Esophagus muscularis mucosa (tissue), 4 donors: ENCODE results near the gene BTG2. TPM values are rescaled to one million over a fixed set of nuclear protein-coding genes. Genes with fewer than 3 reads are reported as not detected.
A peak's percentile ranks its signal among the peaks of the same experiment; 100 is the strongest.

Experiments used
- DNase-seq: peaks from one replicate; pipeline ENCODE4 v3.0.0-alpha.2; 2017; ENCODE audit errors: extremely low spot score
- H3K27ac ChIP-seq, 4 donors: fragments of 200-600 bp; sonication (generic); replicated peaks in 1 of 4; 1 replicate in 3 of 4; 2 replicates in 1 of 4; pipeline ENCODE4 v1.5.1; 2016 to 2019; ENCODE audit warnings: mild to moderate bottlenecking in 1 of 4
- H3K27me3 ChIP-seq, 4 donors: fragments of 200-600 bp; sonication (generic); one replicate each; pipeline versions ENCODE4 v1.5.1 to v1.6.0; 2016 to 2019
- H3K36me3 ChIP-seq, 4 donors: fragments of 200-600 bp; sonication (generic); one replicate each; pipeline ENCODE4 v1.5.1; 2016 to 2019
- H3K4me1 ChIP-seq, 4 donors: fragments of 200-600 bp; sonication (generic); one replicate each; pipeline ENCODE4 v1.5.1; 2016 to 2019
- H3K4me3 ChIP-seq, 4 donors: fragments of 200-600 bp; sonication (generic); 1 replicate in 2 of 4; 2 replicates in 2 of 4; pipeline ENCODE4 v1.5.1; 2016 to 2019; ENCODE audit warnings: mild to moderate bottlenecking in 4 of 4, moderate library complexity in 1 of 4
- H3K9me3 ChIP-seq, 4 donors: fragments of 200-600 bp; sonication (generic); 1 replicate in 3 of 4; 2 replicates in 1 of 4; pipeline ENCODE4 v1.5.1; 2016 to 2019
- CTCF ChIP-seq, 3 experiments: fragments of 200-600 bp in 2 of 3; fragments of 450-650 bp in 1 of 3; sonication (generic) in 2 of 3; IDR thresholded peaks; one replicate each; pipeline ENCODE4 v1.5.1; 2017 to 2019; ENCODE audit warnings: antibody characterized with exemption in 3 of 3, mild to moderate bottlenecking in 2 of 3, moderate library complexity in 1 of 3
- EP300 ChIP-seq: sonication (generic); formaldehyde crosslinking; IDR thresholded peaks from one replicate; pipeline ENCODE4 v1.6.1; 2017; ENCODE audit warnings: antibody characterized with exemption
- POLR2A ChIP-seq: fragments of 450-650 bp; IDR thresholded peaks from one replicate; pipeline ENCODE4 v1.6.1; 2017; ENCODE audit warnings: antibody characterized with exemption, moderate library complexity, mild to moderate bottlenecking, low read depth
- POLR2AphosphoS5 ChIP-seq, 2 donors: sonication (generic); formaldehyde crosslinking; IDR thresholded peaks; one replicate each; pipeline ENCODE4 v1.6.1; 2017; ENCODE audit warnings: antibody characterized with exemption in 2 of 2
- WGBS: methylation state at CpG from one replicate; pipeline ENCODE4 v1.1.5; 2018; 5-methylcytosine and 5-hydroxymethylcytosine counted together
- intact Hi-C: fragments of 100-400 bp; cut with DNase I; formaldehyde crosslinking; loops from one replicate; pipeline ENCODE4 v1.15.1; 2023
- total RNA-seq, 4 donors: library from RNA; depleted of rRNA; stranded (reverse); fragments of >200 nt; gene quantifications; one replicate each; pipeline versions ENCODE4 v1.1.0 to v1.2.1, GENCODE V29; 2016

The BTG2 gene
- total RNA-seq, 4 donors from 2014 or later = 67.7 to 656 (median 159) TPM

DNA sequence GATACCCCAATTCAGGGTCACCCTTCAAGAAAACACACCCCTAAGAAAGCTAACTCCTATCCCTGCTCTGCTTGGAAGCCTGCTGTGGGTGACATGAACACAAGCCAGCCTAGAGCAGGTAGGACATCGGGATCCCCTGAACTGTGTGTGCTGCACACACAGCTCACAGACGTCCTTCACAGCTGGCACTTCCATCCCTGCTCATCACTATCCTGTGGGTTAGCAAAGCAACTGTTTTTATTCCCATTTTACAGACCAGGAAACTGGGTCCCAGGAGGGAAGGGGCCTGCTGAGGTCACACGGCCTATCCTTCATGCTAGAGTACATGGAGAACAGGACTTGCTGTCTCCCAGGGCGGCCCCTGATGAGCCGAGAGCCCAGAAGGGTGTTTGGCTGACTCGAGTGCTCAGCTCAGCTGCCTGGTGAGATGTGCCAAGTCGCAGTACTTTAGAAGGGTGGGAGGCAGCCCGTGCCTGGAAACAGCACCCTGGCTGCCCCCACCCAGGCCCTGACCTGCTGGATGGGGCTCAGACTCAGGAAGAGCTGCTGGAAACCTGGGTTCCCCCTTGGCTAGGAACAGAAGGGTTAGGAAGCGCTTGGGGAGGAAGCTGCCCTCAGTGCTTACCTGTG, 28.3 kb upstream of the BTG2 start:
- WGBS = 78% methylated on average over 3 of the region's 9 CpGs
- TF ChIP-seq POLR2AphosphoS5 (IDR thresholded peaks at IDR 0.05) (peak in 1 of 2 donors; percentile 85), EP300 (peak; percentile 53), POLR2A (no peak), CTCF (IDR thresholded peaks at IDR 0.05) (no peak)
- H3K9me3 ChIP-seq = no peaks in the 10 kb centered on the region
- H3K4me1 ChIP-seq = peaks cover 94 to 98% (median 96%) of the 10 kb centered on the region in 4 donors
- intact Hi-C loops = no loop called here
- peak overlapping the region; percentile 93 to 98 (median 95) for H3K27ac ChIP-seq
- DNase-seq = no peak
- no peaks in the 10 kb centered on the region for H3K27me3 ChIP-seq
- H3K4me3 ChIP-seq = no peak overlapping the region
- H3K36me3 ChIP-seq = no peaks in the 10 kb centered on the region

GRCh38 chr1:203278082-203278884, 27.0 kb upstream of the BTG2 start:
- Histone ChIP-seq H3K4me3 (peak overlapping the region; percentile 23 to 47 (median 30)), H3K4me1 (peaks cover 94 to 99% (median 96%) of the 10 kb centered on the region in 4 donors), H3K9me3 (no peaks in the 10 kb centered on the region), H3K27ac (peak overlapping the region; percentile 93 to 98 (median 95)), H3K27me3 (no peaks in the 10 kb centered on the region), H3K36me3 (no peaks in the 10 kb centered on the region)
- peak; percentile 98 for DNase-seq
- intact Hi-C loops = no loop called here
- TF ChIP-seq CTCF (IDR thresholded peaks at IDR 0.05) = peak in 1 of 3 experiments; percentile 13
- TF ChIP-seq POLR2AphosphoS5 (IDR thresholded peaks at IDR 0.05) = peak in 1 of 2 donors; percentile 94
- peak; percentile 17 for TF ChIP-seq POLR2A
- peak; percentile 99 for TF ChIP-seq EP300
- 8% methylated on average over 13 of the region's 13 CpGs for WGBS

DNA sequence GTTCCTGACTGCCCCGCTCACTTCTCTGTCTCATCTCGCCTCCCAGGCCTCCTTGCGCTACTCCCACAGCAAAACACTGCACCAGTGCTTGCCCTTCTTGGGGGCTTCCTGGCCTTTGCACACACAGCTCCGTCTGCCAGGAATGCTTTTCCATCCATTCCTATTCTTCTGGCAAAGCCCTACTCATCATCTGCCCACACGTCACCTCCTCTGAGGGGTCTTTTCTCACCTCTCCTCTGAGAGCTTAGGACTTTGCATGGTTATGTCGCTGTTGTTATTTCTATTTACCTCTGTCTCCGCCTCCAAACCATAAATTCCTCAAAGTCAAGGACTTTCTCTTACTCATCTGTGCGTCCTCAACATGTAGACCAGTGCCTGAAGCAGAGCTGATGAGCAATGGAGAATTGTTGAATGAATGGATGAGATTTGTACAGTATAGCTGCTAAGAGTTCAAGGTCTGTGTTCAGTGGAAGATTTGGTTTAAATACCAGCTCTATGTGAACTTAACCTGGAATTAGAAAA, 26.4 kb upstream of the BTG2 start:
- peak overlapping the region; percentile 93 to 98 (median 95) for H3K27ac ChIP-seq
- no peaks in the 10 kb centered on the region for H3K27me3 ChIP-seq
- 35% methylated on average over 8 of the region's 8 CpGs for WGBS
- no peak for DNase-seq
- intact Hi-C loops = no loop called here
- TF ChIP-seq POLR2A (no peak), CTCF (IDR thresholded peaks at IDR 0.05) (no peak), EP300 (no peak), POLR2AphosphoS5 (IDR thresholded peaks at IDR 0.05) (no peak)
- H3K36me3 ChIP-seq = no peaks in the 10 kb centered on the region
- peaks cover 87 to 92% (median 89%) of the 10 kb centered on the region in 4 donors for H3K4me1 ChIP-seq
- peak overlapping the region; percentile 4 to 47 (median 25) for H3K4me3 ChIP-seq
- H3K9me3 ChIP-seq = no peaks in the 10 kb centered on the region

DNA sequence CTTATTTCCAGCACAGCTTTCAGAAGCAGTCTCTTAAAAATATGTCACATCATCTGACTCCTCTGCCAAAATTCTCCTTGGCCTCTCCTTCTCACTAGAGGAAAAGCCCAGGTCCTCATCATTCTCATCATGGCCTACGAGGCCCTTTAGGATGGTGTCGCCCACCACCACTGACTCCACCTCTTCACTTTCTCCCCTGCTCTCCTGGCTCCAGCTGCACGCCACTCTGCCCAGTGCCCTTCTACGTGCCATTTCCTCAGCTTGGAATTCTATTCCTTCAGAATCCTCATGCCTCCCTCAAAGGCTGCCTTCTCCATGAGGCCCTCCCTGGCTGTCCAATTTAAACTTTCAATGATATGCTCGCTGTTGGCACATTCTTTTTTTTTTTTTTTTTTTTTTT, 25.3 kb upstream of the BTG2 start:
- Histone ChIP-seq H3K4me1 (peaks cover 82 to 92% (median 85%) of the 10 kb centered on the region in 4 donors), H3K27me3 (no peaks in the 10 kb centered on the region), H3K27ac (peak overlapping the region; percentile 93 to 98 (median 95)), H3K9me3 (no peaks in the 10 kb centered on the region), H3K4me3 (no peak overlapping the region), H3K36me3 (no peaks in the 10 kb centered on the region)
- WGBS = 96% methylated on average over 5 of the region's 5 CpGs
- no peak for DNase-seq
- intact Hi-C loops = no loop called here
- TF ChIP-seq CTCF (IDR thresholded peaks at IDR 0.05) = no peak
- TF ChIP-seq POLR2A = no peak
- no peak for TF ChIP-seq POLR2AphosphoS5 (IDR thresholded peaks at IDR 0.05)
- no peak for TF ChIP-seq EP300
